Heart right ventricle (tissue), 16 donors: Measurements from ENCODE around the gene GINS1. TPM values are rescaled to one million over a fixed set of nuclear protein-coding genes. Genes with fewer than 3 reads are reported as not detected.

Source experiments
- ATAC-seq, 8 donors: fragments of 200-7000 bp; cut with Tn5 transposase; one replicate each; pipeline ENCODE4 v1.9.1; 2020; ENCODE audit warnings: mild to moderate bottlenecking in 8 of 8, moderate library complexity in 8 of 8, moderate number of reproducible peaks in 1 of 8
- DNase-seq, 2 donors: peaks; one replicate each; pipeline ENCODE4 v3.0.0-alpha.2; 2020
- H3K27ac ChIP-seq, 10 donors: fragments of 200-600 bp; sonication (generic) in 2 of 10; one replicate each; pipeline versions ENCODE4 v1.5.0 to v1.8.0; 2020 to 2022; ENCODE audit warnings: mild to moderate bottlenecking in 3 of 10
- H3K27me3 ChIP-seq, 7 donors: fragments of 200-600 bp; one replicate each; pipeline ENCODE4 v1.8.0; 2021 to 2022; ENCODE audit warnings: mild to moderate bottlenecking in 2 of 7
- H3K36me3 ChIP-seq, 9 donors: fragments of 200-600 bp; sonication (generic) in 1 of 9; one replicate each; pipeline versions ENCODE4 v1.5.0 to v1.8.0; 2020 to 2022; ENCODE audit warnings: mild to moderate bottlenecking in 2 of 9
- H3K4me1 ChIP-seq, 9 donors: fragments of 200-600 bp; sonication (generic) in 1 of 9; one replicate each; pipeline versions ENCODE4 v1.5.0 to v1.8.0; 2020 to 2022; ENCODE audit warnings: mild to moderate bottlenecking in 4 of 9
- H3K4me3 ChIP-seq, 10 donors: fragments of 200-600 bp; sonication (generic) in 2 of 10; one replicate each; pipeline versions ENCODE4 v1.5.0 to v1.8.0; 2020 to 2022; ENCODE audit warnings: mild to moderate bottlenecking in 7 of 10, moderate library complexity in 2 of 10
- H3K9me3 ChIP-seq, 11 donors: fragments of 200-600 bp in 10 of 11; sonication (generic) in 2 of 11; one replicate each; pipeline versions ENCODE4 v1.5.0 to v1.8.0; 2013 to 2022; ENCODE audit warnings: mild to moderate bottlenecking in 2 of 11, control low read depth in 1 of 11, moderate library complexity in 1 of 11
- WGBS, 2 donors: extraction: QIAGEN DNeasy Blood & Tissue Kit; methylation state at CpG; one replicate each; pipeline ENCODE4 v1.1.7; 2013; ENCODE audit warnings: inconsistent platforms in 1 of 2; 5-methylcytosine and 5-hydroxymethylcytosine counted together
- intact Hi-C, 10 donors: fragments of 100-400 bp; cut with DNase I; formaldehyde crosslinking; loops; one replicate each; pipeline versions ENCODE4 v1.11.1 to v1.14.2; 2022
- polyA plus RNA-seq, 2 donors: library from polyadenylated mRNA; stranded (reverse); fragments of 200-250 nt; gene quantifications; one replicate each; pipeline ENCODE4 v1.2.3, GENCODE V29; 2013
- total RNA-seq, 10 donors: library from RNA; stranded (reverse); fragmentation: NEBNext Ultra II Directional in 3 of 10; extraction: Animal tissue kit (Norgen Biotek cat#: 25700) in 3 of 10; gene quantifications; one replicate each; pipeline versions ENCODE4 v1.2.1 to v1.2.4, GENCODE V29; 2021 to 2023
- TF ChIP-seq, protein P1 (sequence below), 9 donors: fragments of 200-600 bp; sonication (generic) in 2 of 9; IDR thresholded peaks; one replicate each; pipeline versions ENCODE4 v1.5.0 to v1.8.0; 2021 to 2022; ENCODE audit warnings: antibody characterized with exemption in 9 of 9, mild to moderate bottlenecking in 5 of 9, moderate library complexity in 1 of 9
- donor health status: Arrhythmogenic right ventricular cardiomyopathy.
- donor health status: ischemic (EF 13 %, LVEDD 7.1; RV severe dilation, severe dysfunction).
- donor health status: healthy with polysubstance abuse.
- donor health status: DM: no; HTN: yes; CAD: no.
- donor health status: DM: no; HTN: no; CAD: no.
- donor health status: ischemic (EF 25% LVEDD 6.9; RV normal size, moderate dysfunction).
- donor health status: ischemic (EF 25% LVEDD 5.7; RV mildly dilated, moderate dysfunction).
- donor health status: healthy.
- donor health status: DM: yes; HTN: yes; CAD: no.
- donor health status: Ischemic cardiomyopathy.
- donor health status: ischemic (EF 35%, LVEDD 5.7; RV mildly dilated, moderate dysfunction).
- donor health status: nonischemic (EF 11% LVEDD 7.7; RV severe dilation, severe dysfunction).
- donor health status: DM: yes; HTN: yes; CAD: no.
- donor health status: PGD.
- donor health status: ischemic (EF 29% LVEDD 5.4; RV normal size, mild dysfunction).
- donor health status: nonischemic (EF 23%, LVEDD 6.1; RV moderate dilation, normal function).

GINS1 gene
- total and polyA plus RNA-seq, 12 donors, result 0.19 to 1.6 (median 0.54) TPM

DNA sequence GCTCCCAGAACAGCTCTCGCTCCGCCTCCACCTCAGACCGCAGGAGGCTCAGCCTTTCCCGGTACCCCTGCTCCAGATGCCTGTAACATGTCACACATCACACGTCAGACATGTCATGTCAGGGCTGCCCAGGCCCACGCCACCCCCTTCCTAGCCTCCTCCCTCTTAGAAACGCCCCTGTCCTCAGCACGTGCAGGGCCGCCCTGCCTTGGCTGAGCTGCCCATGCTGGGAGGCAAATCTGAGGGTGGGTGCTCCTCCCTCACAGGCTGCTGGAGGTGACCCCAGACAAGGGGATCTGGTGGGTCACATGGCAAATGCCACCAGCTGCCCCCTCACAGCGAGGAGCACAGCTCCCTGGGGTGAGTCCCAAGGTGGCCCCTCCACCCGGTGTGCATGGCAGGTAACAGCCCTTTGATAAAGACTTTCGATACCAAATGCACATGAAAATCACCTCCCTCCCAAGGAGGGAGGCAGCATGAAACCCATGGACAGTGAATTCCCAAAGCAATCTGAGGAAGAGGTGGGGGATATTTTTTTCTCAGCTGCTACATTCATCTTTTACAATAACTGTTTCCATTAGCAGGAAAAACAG, 84.1 kb downstream of the GINS1 start:
- TF ChIP-seq, protein P1, sequence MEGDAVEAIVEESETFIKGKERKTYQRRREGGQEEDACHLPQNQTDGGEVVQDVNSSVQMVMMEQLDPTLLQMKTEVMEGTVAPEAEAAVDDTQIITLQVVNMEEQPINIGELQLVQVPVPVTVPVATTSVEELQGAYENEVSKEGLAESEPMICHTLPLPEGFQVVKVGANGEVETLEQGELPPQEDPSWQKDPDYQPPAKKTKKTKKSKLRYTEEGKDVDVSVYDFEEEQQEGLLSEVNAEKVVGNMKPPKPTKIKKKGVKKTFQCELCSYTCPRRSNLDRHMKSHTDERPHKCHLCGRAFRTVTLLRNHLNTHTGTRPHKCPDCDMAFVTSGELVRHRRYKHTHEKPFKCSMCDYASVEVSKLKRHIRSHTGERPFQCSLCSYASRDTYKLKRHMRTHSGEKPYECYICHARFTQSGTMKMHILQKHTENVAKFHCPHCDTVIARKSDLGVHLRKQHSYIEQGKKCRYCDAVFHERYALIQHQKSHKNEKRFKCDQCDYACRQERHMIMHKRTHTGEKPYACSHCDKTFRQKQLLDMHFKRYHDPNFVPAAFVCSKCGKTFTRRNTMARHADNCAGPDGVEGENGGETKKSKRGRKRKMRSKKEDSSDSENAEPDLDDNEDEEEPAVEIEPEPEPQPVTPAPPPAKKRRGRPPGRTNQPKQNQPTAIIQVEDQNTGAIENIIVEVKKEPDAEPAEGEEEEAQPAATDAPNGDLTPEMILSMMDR (IDR thresholded peaks at IDR 0.05), result no peak
- Histone ChIP-seq H3K36me3 (peaks cover 0 to 13% (median 0%) of the 10 kb centered on the region in 9 donors), H3K4me3 (no peak overlapping the region)

DNA sequence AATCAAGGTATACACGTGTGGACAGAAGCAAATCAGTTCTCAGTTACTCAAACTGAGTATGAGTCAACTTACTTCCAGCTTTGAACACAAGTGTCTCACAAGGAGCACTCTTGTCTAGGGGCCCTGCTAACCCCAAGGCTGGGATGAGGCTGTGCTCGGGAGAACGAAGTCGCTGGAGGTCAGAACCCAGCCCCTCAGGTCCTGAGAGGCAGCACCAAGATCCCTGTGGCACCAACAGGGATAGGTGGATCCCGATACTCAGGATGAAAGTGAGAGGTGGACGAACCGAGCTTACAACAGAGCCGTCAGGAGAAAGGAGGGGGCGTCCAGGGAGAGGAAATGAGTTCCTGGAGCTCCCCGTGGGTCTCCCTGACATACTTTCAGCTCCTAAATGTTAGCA, 85.7 kb downstream of the GINS1 start:
- intact Hi-C loops, result no loop called here
- ATAC-seq, result no peak
- Histone ChIP-seq H3K27me3 (no peaks in the 10 kb centered on the region), H3K4me3 (no peak overlapping the region), H3K27ac (no peak overlapping the region), H3K4me1 (no peaks in the 10 kb centered on the region), H3K9me3 (no peaks in the 10 kb centered on the region), H3K36me3 (peaks cover 0 to 9% (median 0%) of the 10 kb centered on the region in 9 donors)
- DNase-seq, result no peak
- TF ChIP-seq, protein P1 (IDR thresholded peaks at IDR 0.05), result no peak
- WGBS, 2 donors, result 87 to 90% methylated on average over 10 of the region's 10 CpGs

More for the DNA sequence above, 84.1 kb downstream of the GINS1 start:
- 76 to 84% methylated on average over 12 of the region's 12 CpGs for WGBS, 2 donors
- intact Hi-C loops, result no loop called here
- Histone ChIP-seq H3K27me3 (no peaks in the 10 kb centered on the region), H3K4me1 (peaks cover 0 to 5% (median 0%) of the 10 kb centered on the region in 9 donors), H3K9me3 (no peaks in the 10 kb centered on the region), H3K27ac (no peak overlapping the region)
- DNase-seq (no peak), ATAC-seq (no peak)

DNA sequence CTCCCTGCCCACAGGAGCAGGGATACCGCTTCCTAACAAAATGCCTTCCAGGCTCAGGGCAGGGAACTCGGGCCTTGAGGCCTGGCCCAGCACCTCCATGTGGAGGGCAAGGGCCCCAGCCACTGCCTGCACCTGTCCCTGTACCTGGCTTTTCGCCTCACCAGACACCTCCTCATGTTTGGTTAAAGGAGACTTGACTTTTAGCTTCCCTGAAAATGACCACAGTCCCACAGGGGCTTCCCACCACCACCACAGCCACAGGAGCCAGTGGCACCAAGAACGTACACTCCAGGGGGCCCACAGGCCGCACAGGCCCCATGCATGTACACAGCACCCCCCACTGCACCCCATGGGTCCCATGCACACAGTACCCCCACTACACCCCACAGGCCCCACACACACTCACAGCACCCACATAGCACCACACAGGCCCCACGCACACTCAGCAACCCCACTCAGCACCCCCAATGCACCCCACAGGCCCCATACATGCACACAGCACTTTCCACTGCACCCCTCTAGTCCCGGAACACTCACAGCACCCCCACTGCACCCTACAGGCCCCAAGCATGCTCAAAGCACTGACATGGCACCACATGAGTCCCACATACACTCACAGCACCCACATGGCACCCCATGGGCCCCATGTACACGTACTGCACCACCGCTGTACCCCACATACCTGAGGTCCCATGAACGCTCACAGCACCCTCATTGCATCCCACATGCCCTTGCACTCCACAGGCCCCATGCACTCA, 86.5 kb downstream of the GINS1 start:
- Histone ChIP-seq H3K4me3 (no peak overlapping the region), H3K27ac (no peak overlapping the region), H3K27me3 (no peaks in the 10 kb centered on the region), H3K4me1 (no peaks in the 10 kb centered on the region), H3K9me3 (no peaks in the 10 kb centered on the region), H3K36me3 (peaks cover 0 to 6% (median 0%) of the 10 kb centered on the region in 9 donors)
- WGBS, 2 donors, result 98% methylated on average over 10 of the region's 10 CpGs
- intact Hi-C loops, result no loop called here
- ATAC-seq (peak in 1 of 8 donors; percentile 10), DNase-seq (no peak)
- TF ChIP-seq, protein P1 (IDR thresholded peaks at IDR 0.05), result no peak

DNA sequence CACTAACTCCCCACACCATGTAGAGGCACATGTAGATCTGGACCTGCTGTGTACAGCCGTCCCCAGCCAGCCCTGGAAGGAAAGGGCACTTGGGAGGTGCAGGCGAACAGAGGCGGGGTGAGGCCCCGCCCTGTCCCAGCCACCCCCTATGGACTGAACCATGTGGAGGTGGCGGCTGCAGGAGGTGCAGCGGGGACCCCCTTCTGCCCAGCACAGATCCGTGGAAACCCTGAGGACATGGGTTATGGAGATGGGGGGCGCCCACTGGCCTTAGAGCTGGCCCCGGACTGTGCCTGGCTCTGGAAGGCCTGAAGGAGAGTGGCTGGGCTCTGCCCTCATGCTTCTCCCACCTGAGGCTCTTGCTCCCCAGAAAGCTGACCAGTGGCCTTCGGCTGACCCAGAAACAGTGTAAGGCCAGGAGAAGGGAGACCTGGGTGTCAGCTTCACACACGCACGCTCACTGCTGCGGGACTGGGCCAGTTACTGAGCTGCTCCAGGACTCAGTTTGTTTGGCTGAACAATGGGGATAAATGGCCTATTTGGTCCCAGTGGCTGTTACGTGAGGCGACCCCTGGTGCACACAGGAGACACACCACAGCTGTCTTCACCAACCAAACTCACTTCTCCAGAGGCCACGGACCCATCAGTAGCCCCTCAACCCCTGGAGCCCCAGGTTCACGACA, 87.2 kb downstream of the GINS1 start:
- H3K4me1 ChIP-seq, result no peaks in the 10 kb centered on the region
- no peaks in the 10 kb centered on the region for H3K9me3 ChIP-seq
- TF ChIP-seq, protein P1 (IDR thresholded peaks at IDR 0.05), result no peak
- peak in 1 of 8 donors; percentile 29 for ATAC-seq
- no peak for DNase-seq
- H3K4me3 ChIP-seq, result no peak overlapping the region
- WGBS, 2 donors, result 91 to 92% methylated on average over 17 of the region's 17 CpGs
- intact Hi-C loops, result no loop called here
- H3K36me3 ChIP-seq, result peaks cover 0 to 5% (median 0%) of the 10 kb centered on the region in 9 donors
- no peaks in the 10 kb centered on the region for H3K27me3 ChIP-seq
- no peak overlapping the region for H3K27ac ChIP-seq
